Uterus (tissue), 4 donors: ENCODE data around the gene CES4A. TPM values are rescaled to one million over a fixed set of nuclear protein-coding genes. Genes with fewer than 3 reads are reported as not detected.

ENCODE experiments used
- DNase-seq, 2 donors: peaks; one replicate each; pipeline ENCODE4 v3.0.0-alpha.2; 2019 to 2020
- H3K27ac ChIP-seq, 2 donors: fragments of 200-600 bp; sonication (generic); 1 replicate in 1 of 2; 2 replicates in 1 of 2; pipeline ENCODE4 v1.5.1; 2016 to 2018
- H3K27me3 ChIP-seq, 2 donors: fragments of 200-600 bp; sonication (generic); one replicate each; pipeline ENCODE4 v1.5.1; 2018 to 2019; ENCODE audit warnings: control low read depth in 1 of 2
- H3K36me3 ChIP-seq, 2 donors: fragments of 200-600 bp; sonication (generic); one replicate each; pipeline ENCODE4 v1.5.1; 2019; ENCODE audit warnings: control low read depth in 1 of 2
- H3K4me1 ChIP-seq, 2 donors: fragments of 200-600 bp; sonication (generic); one replicate each; pipeline ENCODE4 v1.5.1; 2018 to 2019; ENCODE audit warnings: control low read depth in 1 of 2
- H3K4me3 ChIP-seq, 2 donors: fragments of 200-600 bp; sonication (generic); 1 replicate in 1 of 2; 2 replicates in 1 of 2; pipeline ENCODE4 v1.5.1; 2018 to 2019; ENCODE audit warnings: mild to moderate bottlenecking in 1 of 2
- H3K9me3 ChIP-seq, 2 donors: fragments of 200-600 bp; sonication (generic); one replicate each; pipeline ENCODE4 v1.5.1; 2019; ENCODE audit warnings: control low read depth in 1 of 2
- CTCF ChIP-seq, 4 experiments: fragments of 200-600 bp in 2 of 4; fragments of 450-650 bp in 2 of 4; sonication (generic) in 2 of 4; IDR thresholded peaks; one replicate each; pipeline ENCODE4 v1.5.1; 2016 to 2019; ENCODE audit warnings: antibody characterized with exemption in 4 of 4, mild to moderate bottlenecking in 2 of 4, moderate library complexity in 1 of 4
- POLR2A ChIP-seq, 2 donors: fragments of 450-650 bp; IDR thresholded peaks; one replicate each; pipeline ENCODE4 v1.6.1; 2016; ENCODE audit warnings: antibody characterized with exemption in 2 of 2, mild to moderate bottlenecking in 1 of 2, moderate library complexity in 1 of 2
- intact Hi-C: fragments of 100-400 bp; cut with DNase I; formaldehyde crosslinking; loops from one replicate; pipeline ENCODE4 v1.15.1; 2023; ENCODE audit warnings: low total_unique reads
- total RNA-seq, 4 donors: library from RNA; depleted of rRNA in 3 of 4; stranded (reverse); fragments of >200 nt in 3 of 4; gene quantifications; one replicate each; pipeline versions ENCODE4 v1.1.0 to v1.2.4, GENCODE V29; 2014 to 2023
- donor health status: DM: yes; HTN: yes; CAD: no.

The CES4A gene
- 1 to 10 TPM in 3 of 4 donors, under 1 TPM in 1; 0.29 to 9.6 (median 5.4) TPM for total RNA-seq

GRCh38 chr16:66988197-66988788, at the start of gene CES4A:
Gene CES4A, plus strand, starts transcription at chr16:66988589. Its CDS starts 184 bp downstream, at chr16:66988773.
- no peak for TF ChIP-seq CTCF (IDR thresholded peaks at IDR 0.05)
- TF ChIP-seq POLR2A (IDR thresholded peaks at IDR 0.05): no peak
- Histone ChIP-seq H3K27me3 (no peaks in the 10 kb centered on the region), H3K27ac (no peak within 1 kb of the TSS), H3K4me1 (no peaks in the 10 kb centered on the region), H3K36me3 (no peaks in the 10 kb centered on the region), H3K4me3 (no peak within 1 kb of the TSS), H3K9me3 (no peaks in the 10 kb centered on the region)
- DNase-seq: no peak
- intact Hi-C loops: no loop called here

GRCh38 chr16:66939366-66939765, 49.0 kb upstream of the CES4A start:
- no peak for DNase-seq
- Histone ChIP-seq H3K36me3 (no peaks in the 10 kb centered on the region), H3K27ac (no peak overlapping the region), H3K27me3 (no peaks in the 10 kb centered on the region), H3K9me3 (no peaks in the 10 kb centered on the region), H3K4me3 (no peak overlapping the region), H3K4me1 (peaks cover 0 to 17% of the 10 kb centered on the region in 2 donors)
- no peak for TF ChIP-seq CTCF (IDR thresholded peaks at IDR 0.05)
- TF ChIP-seq POLR2A (IDR thresholded peaks at IDR 0.05): no peak
- intact Hi-C loops: no loop called here

GRCh38 chr16:66940236-66940635, 48.2 kb upstream of the CES4A start:
- intact Hi-C loops: no loop called here
- no peaks in the 10 kb centered on the region for H3K9me3 ChIP-seq
- peaks cover 0 to 15% of the 10 kb centered on the region in 2 donors for H3K4me1 ChIP-seq
- DNase-seq: no peak
- TF ChIP-seq POLR2A (IDR thresholded peaks at IDR 0.05) (no peak), CTCF (IDR thresholded peaks at IDR 0.05) (no peak)
- H3K27me3 ChIP-seq: no peaks in the 10 kb centered on the region
- no peak overlapping the region for H3K27ac ChIP-seq
- H3K36me3 ChIP-seq: no peaks in the 10 kb centered on the region
- no peak overlapping the region for H3K4me3 ChIP-seq

- DNase-seq: no peak
Observed at GRCh38 chr16:66942981-66943380, 45.4 kb upstream of the CES4A start.

More at GRCh38 chr16:66942981-66943380, 45.4 kb upstream of the CES4A start:
- Histone ChIP-seq H3K9me3 (no peaks in the 10 kb centered on the region), H3K27me3 (no peaks in the 10 kb centered on the region), H3K27ac (no peak overlapping the region), H3K36me3 (no peaks in the 10 kb centered on the region), H3K4me3 (no peak overlapping the region), H3K4me1 (no peaks in the 10 kb centered on the region)
- intact Hi-C loops: no loop called here
- no peak for TF ChIP-seq CTCF (IDR thresholded peaks at IDR 0.05)
- no peak for TF ChIP-seq POLR2A (IDR thresholded peaks at IDR 0.05)
